ENCODE measurements around the gene HSPA5. TPM values are rescaled to one million over a fixed set of nuclear protein-coding genes. Genes with fewer than 3 reads are reported as not detected.

The HSPA5 gene
- total RNA-seq, 2 experiments from 2014 or later, result 276 to 280 TPM

- no peak for ATAC-seq (ENCODE audit: poor library complexity)
- ChIA-PET POLR2A (no interaction called here), CTCF (no interaction called here)
- peaks cover 39% of the 10 kb centered on the region for H3K36me3 Mint-ChIP-seq (ENCODE audit: low read depth)
- H3K27me3 Mint-ChIP-seq, result no peaks in the 10 kb centered on the region
- H3K27ac Mint-ChIP-seq, result no peak overlapping the region
- no peak overlapping the region for H3K4me3 Mint-ChIP-seq
- Histone ChIP-seq H3K27me3 (ENCODE audit: control insufficient read depth in 1 of 2, insufficient read depth in 2 of 2, low read length in 2 of 2) (no peaks in the 10 kb centered on the region), H3K4me1 (ENCODE audit: insufficient read depth, low read length) (no peaks in the 10 kb centered on the region), H3K27ac (ENCODE audit: low read depth in 1 of 2, low read length in 2 of 2) (no peak overlapping the region), H3K9me3 (ENCODE audit: control insufficient read depth in 1 of 2, insufficient read depth in 1 of 2, low read length in 2 of 2) (no peaks in the 10 kb centered on the region), H3K4me3 (ENCODE audit: low read length) (no peak overlapping the region), H3K36me3 (ENCODE audit: insufficient read depth, low read length) (peaks cover 12% of the 10 kb centered on the region)
- DNase-seq, result no peak
- TF ChIP-seq, protein P1, sequence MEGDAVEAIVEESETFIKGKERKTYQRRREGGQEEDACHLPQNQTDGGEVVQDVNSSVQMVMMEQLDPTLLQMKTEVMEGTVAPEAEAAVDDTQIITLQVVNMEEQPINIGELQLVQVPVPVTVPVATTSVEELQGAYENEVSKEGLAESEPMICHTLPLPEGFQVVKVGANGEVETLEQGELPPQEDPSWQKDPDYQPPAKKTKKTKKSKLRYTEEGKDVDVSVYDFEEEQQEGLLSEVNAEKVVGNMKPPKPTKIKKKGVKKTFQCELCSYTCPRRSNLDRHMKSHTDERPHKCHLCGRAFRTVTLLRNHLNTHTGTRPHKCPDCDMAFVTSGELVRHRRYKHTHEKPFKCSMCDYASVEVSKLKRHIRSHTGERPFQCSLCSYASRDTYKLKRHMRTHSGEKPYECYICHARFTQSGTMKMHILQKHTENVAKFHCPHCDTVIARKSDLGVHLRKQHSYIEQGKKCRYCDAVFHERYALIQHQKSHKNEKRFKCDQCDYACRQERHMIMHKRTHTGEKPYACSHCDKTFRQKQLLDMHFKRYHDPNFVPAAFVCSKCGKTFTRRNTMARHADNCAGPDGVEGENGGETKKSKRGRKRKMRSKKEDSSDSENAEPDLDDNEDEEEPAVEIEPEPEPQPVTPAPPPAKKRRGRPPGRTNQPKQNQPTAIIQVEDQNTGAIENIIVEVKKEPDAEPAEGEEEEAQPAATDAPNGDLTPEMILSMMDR (IDR thresholded peaks at IDR 0.05), result no peak
- intact Hi-C loops (cut with DNase I, micrococcal nuclease), result no loop called here
- no peaks in the 10 kb centered on the region for H3K9me3 Mint-ChIP-seq
- H3K4me1 Mint-ChIP-seq (ENCODE audit: low read depth), result peaks cover 43% of the 10 kb centered on the region
These were observed 31.6 kb upstream of the HSPA5 start for GRCh38 chr9:125272697-125273096.

GRCh38 chr9:125271081-125271480 is 29.9 kb upstream of the HSPA5 start:
- Histone ChIP-seq H3K9me3 (ENCODE audit: control insufficient read depth in 1 of 2, insufficient read depth in 1 of 2, low read length in 2 of 2) (no peaks in the 10 kb centered on the region), H3K4me3 (ENCODE audit: low read length) (no peak overlapping the region), H3K27ac (ENCODE audit: low read depth in 1 of 2, low read length in 2 of 2) (no peak overlapping the region), H3K4me1 (ENCODE audit: insufficient read depth, low read length) (no peaks in the 10 kb centered on the region), H3K27me3 (ENCODE audit: control insufficient read depth in 1 of 2, insufficient read depth in 2 of 2, low read length in 2 of 2) (no peaks in the 10 kb centered on the region), H3K36me3 (ENCODE audit: insufficient read depth, low read length) (peaks cover 8% of the 10 kb centered on the region)
- ATAC-seq (ENCODE audit: poor library complexity), result no peak
- no peak for DNase-seq
- peaks cover 46% of the 10 kb centered on the region for H3K36me3 Mint-ChIP-seq (ENCODE audit: low read depth)
- H3K27ac Mint-ChIP-seq, result no peak overlapping the region
- TF ChIP-seq, protein P1 (IDR thresholded peaks at IDR 0.05), result no peak
- no peak overlapping the region for H3K4me3 Mint-ChIP-seq
- no peaks in the 10 kb centered on the region for H3K27me3 Mint-ChIP-seq
- peaks cover 44% of the 10 kb centered on the region for H3K4me1 Mint-ChIP-seq (ENCODE audit: low read depth)
- H3K9me3 Mint-ChIP-seq, result no peaks in the 10 kb centered on the region
- intact Hi-C loops (cut with DNase I, micrococcal nuclease), result no loop called here
- CTCF ChIA-PET, result interaction anchor here (0.7 kb wide), 1 partner anchor 114 kb away, joined by 3 read pairs; no protein-coding TSS in a partner anchor
- POLR2A ChIA-PET, result no interaction called here

DNA sequence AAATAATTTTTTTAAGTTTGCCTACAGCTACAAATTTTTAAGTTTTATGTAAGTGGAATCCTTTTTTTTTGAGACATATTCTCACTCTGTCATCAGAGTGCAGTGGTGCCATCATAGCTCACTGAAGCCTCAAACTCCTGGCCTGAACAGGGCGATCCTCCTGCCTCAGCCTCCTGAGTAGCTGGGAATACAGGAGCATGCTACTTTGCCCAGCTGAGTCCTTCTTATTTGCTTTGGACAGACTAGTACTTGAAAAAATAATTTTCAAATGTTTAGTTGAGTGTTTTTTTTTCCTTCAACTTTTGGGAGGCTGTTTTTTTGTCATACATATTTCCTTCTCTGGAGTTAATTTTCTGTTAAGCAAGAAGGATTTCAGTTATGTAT is 27.9 kb upstream of the HSPA5 start:
- no peak overlapping the region for H3K27ac Mint-ChIP-seq
- no peak overlapping the region for H3K4me3 Mint-ChIP-seq
- intact Hi-C loops (cut with DNase I, micrococcal nuclease), result loop anchor here in 1 of 2 experiments (10.0 kb wide), 1 partner anchor 46 kb away; no protein-coding TSS in a partner anchor
- peaks cover 61% of the 10 kb centered on the region for H3K36me3 Mint-ChIP-seq (ENCODE audit: low read depth)
- no peaks in the 10 kb centered on the region for H3K9me3 Mint-ChIP-seq
- TF ChIP-seq, protein P1 (IDR thresholded peaks at IDR 0.05), result no peak
- ChIA-PET CTCF (interaction anchor here (0.5 to 0.6 kb wide), 2 partner anchors 33 to 406 kb away, joined by 3 to 4 read pairs; no protein-coding TSS in a partner anchor), POLR2A (interaction anchor here (0.9 to 1.2 kb wide), 2 partner anchors 13 to 28 kb away, joined by 3 to 4 read pairs; partner anchors contain the start of gene HSPA5)
- Histone ChIP-seq H3K27me3 (ENCODE audit: control insufficient read depth in 1 of 2, insufficient read depth in 2 of 2, low read length in 2 of 2) (no peaks in the 10 kb centered on the region), H3K9me3 (ENCODE audit: control insufficient read depth in 1 of 2, insufficient read depth in 1 of 2, low read length in 2 of 2) (no peaks in the 10 kb centered on the region), H3K4me3 (ENCODE audit: low read length) (no peak overlapping the region), H3K27ac (ENCODE audit: low read depth in 1 of 2, low read length in 2 of 2) (no peak overlapping the region), H3K4me1 (ENCODE audit: insufficient read depth, low read length) (peaks cover 9% of the 10 kb centered on the region), H3K36me3 (ENCODE audit: insufficient read depth, low read length) (peaks cover 13% of the 10 kb centered on the region)
- H3K4me1 Mint-ChIP-seq (ENCODE audit: low read depth), result peaks cover 55% of the 10 kb centered on the region
- ATAC-seq (ENCODE audit: poor library complexity) (no peak), DNase-seq (no peak)
- no peaks in the 10 kb centered on the region for H3K27me3 Mint-ChIP-seq
